Psoas muscle (tissue), 8 donors: Measurements from ENCODE around the gene UBLCP1. TPM values are rescaled to one million over a fixed set of nuclear protein-coding genes. Genes with fewer than 3 reads are reported as not detected.
A peak's percentile ranks its signal among the peaks of the same experiment; 100 is the strongest.

ENCODE experiments used
- ATAC-seq, 4 donors: fragments of 200-7000 bp; cut with Tn5 transposase; one replicate each; pipeline ENCODE4 v1.9.1; 2020; ENCODE audit warnings: moderate library complexity in 3 of 4, mild to moderate bottlenecking in 2 of 4
- DNase-seq, 2 donors: peaks; one replicate each; pipeline ENCODE4 v3.0.0-alpha.2; 2020
- H3K27ac ChIP-seq: fragments of 200-600 bp; one replicate; pipeline ENCODE4 v1.8.0; 2022
- H3K27me3 ChIP-seq, 3 donors: fragments of 200-600 bp in 1 of 3; one replicate each; pipeline versions ENCODE4 v1.6.1 to v1.8.0; 2013 to 2022; ENCODE audit warnings: low read length in 2 of 3, mild to moderate bottlenecking in 2 of 3, moderate library complexity in 1 of 3; ENCODE audit not compliant: insufficient read depth in 3 of 3
- H3K36me3 ChIP-seq, 2 donors: fragments of 200-600 bp in 1 of 2; one replicate each; pipeline versions ENCODE4 v1.6.1 to v1.8.0; 2013 to 2022; ENCODE audit warnings: low read depth in 1 of 2, mild to moderate bottlenecking in 1 of 2, moderate library complexity in 1 of 2; ENCODE audit not compliant: insufficient read depth in 1 of 2
- H3K4me1 ChIP-seq: fragments of 200-600 bp; one replicate; pipeline ENCODE4 v1.8.0; 2022
- H3K4me3 ChIP-seq: fragments of 200-600 bp; one replicate; pipeline ENCODE4 v1.8.0; 2022; ENCODE audit warnings: mild to moderate bottlenecking
- H3K9me3 ChIP-seq: fragments of 200-600 bp; one replicate; pipeline ENCODE4 v1.8.0; 2022
- WGBS, 3 donors: extraction: QIAGEN DNeasy Blood & Tissue Kit; methylation state at CpG; one replicate each; pipeline versions ENCODE4 v1.1.6 to v1.1.7; 2013; 5-methylcytosine and 5-hydroxymethylcytosine counted together
- intact Hi-C, 2 donors: fragments of 100-400 bp; cut with DNase I; formaldehyde crosslinking; loops; one replicate each; pipeline versions ENCODE4 v1.11.0 to v1.14.2; 2022
- polyA plus RNA-seq, 3 donors: library from polyadenylated mRNA; stranded (reverse); fragments of 200-250 nt; gene quantifications; one replicate each; pipeline ENCODE4 v1.2.3, GENCODE V29; 2013
- total RNA-seq, 4 donors: library from RNA; stranded (reverse); fragmentation: NEBNext Ultra II Directional in 2 of 4; extraction: Animal tissue kit (Norgen Biotek cat#: 25700) in 2 of 4; gene quantifications; one replicate each; pipeline versions ENCODE4 v1.2.1 to v1.2.4, GENCODE V29; 2021 to 2023
- TF ChIP-seq, protein P1 (sequence below): fragments of 200-600 bp; IDR thresholded peaks from one replicate; pipeline ENCODE4 v1.8.0; 2022; ENCODE audit warnings: antibody characterized with exemption
- donor health status: healthy with polysubstance abuse.
- donor health status: DM: no; HTN: no; CAD: no; lungs with moderate emphysema.
- donor health status: Bipolar disorder and iron deficiency.
- donor health status: healthy.
- donor health status: DM: yes; HTN: yes; CAD: no.
- donor health status: DM: no; HTN: no; CAD: no.
- donor health status: DM: no; HTN: no; CAD: no.
- donor health status: DM: yes; HTN: yes; CAD: no.

The UBLCP1 gene
- total and polyA plus RNA-seq, 7 donors = 8.3 to 21.0 (median 11.7) TPM

GRCh38 chr5:159324986-159325385 is 61.9 kb downstream of the UBLCP1 start:
- Histone ChIP-seq H3K9me3 (no peaks in the 10 kb centered on the region), H3K4me1 (no peaks in the 10 kb centered on the region), H3K4me3 (no peak overlapping the region), H3K27ac (no peak overlapping the region), H3K27me3 (peaks cover 3 to 28% (median 6%) of the 10 kb centered on the region in 3 donors), H3K36me3 (no peaks in the 10 kb centered on the region)
- WGBS, 3 donors = 50 to 55% (median 54%) methylated on average over 4 of the region's 4 CpGs
- DNase-seq = no peak
- no peak for ATAC-seq
- intact Hi-C loops = no loop called here
- TF ChIP-seq, protein P1, sequence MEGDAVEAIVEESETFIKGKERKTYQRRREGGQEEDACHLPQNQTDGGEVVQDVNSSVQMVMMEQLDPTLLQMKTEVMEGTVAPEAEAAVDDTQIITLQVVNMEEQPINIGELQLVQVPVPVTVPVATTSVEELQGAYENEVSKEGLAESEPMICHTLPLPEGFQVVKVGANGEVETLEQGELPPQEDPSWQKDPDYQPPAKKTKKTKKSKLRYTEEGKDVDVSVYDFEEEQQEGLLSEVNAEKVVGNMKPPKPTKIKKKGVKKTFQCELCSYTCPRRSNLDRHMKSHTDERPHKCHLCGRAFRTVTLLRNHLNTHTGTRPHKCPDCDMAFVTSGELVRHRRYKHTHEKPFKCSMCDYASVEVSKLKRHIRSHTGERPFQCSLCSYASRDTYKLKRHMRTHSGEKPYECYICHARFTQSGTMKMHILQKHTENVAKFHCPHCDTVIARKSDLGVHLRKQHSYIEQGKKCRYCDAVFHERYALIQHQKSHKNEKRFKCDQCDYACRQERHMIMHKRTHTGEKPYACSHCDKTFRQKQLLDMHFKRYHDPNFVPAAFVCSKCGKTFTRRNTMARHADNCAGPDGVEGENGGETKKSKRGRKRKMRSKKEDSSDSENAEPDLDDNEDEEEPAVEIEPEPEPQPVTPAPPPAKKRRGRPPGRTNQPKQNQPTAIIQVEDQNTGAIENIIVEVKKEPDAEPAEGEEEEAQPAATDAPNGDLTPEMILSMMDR = no peak

GRCh38 chr5:159330131-159330800 is 67.2 kb downstream of the UBLCP1 start, which contains the start of gene IL12B:
Gene IL12B, minus strand, starts transcription at chr5:159330487. Its CDS starts 3,705 bp downstream, at chr5:159326782.
- ATAC-seq (no peak), DNase-seq (no peak)
- Histone ChIP-seq H3K9me3 (no peaks in the 10 kb centered on the region), H3K36me3 (no peaks in the 10 kb centered on the region), H3K27me3 (peaks cover 0 to 46% (median 12%) of the 10 kb centered on the region in 3 donors), H3K4me1 (no peaks in the 10 kb centered on the region), H3K27ac (no peak within 1 kb of the TSS), H3K4me3 (peak within 1 kb of the TSS; percentile 54)
- WGBS, 3 donors = 34 to 35% (median 34%) methylated on average over 4 of the region's 4 CpGs
- TF ChIP-seq, protein P1 = no peak
- intact Hi-C loops = no loop called here

DNA sequence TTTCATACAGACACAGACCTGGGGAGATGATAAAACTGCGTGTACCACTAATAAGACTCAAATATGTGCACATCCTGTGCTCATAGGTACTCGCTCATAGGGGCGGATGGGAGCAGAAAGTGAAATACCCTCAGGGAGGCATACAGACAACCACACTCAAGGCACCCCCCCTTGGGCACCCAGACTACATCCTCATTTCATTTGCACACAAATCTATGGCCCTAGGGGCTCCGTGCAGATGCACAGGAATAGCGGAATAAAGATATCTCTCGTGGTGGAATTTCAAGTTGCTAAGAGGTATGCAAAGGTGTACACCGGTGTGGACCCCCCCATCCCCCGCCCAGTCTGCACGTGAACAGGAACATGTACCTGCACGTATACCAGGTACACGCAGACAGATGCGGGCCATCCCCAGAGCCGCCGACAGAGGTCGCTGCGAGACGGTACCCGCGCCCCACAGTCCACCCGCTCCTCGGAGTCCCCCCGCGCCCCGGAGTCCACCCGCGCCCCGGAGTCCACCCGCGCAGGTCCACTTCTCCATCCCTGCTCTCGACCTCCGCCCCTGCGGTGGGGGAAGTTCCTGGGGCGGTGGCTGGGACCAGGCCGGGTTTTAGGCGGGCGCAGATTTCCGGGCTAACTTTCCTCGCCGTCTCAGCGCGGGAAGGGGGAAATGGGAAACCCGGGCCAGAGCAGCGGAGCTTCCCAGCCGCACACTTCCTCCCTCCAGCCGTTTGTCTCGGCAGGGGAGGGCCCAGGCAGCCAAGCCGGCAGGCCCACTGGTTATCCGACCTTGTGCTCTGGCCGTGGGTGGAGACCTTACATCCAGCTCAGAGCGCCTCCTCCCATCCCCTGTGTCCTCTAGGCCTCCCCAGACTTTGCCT is 68.2 kb downstream of the UBLCP1 start:
- H3K9me3 ChIP-seq = no peaks in the 10 kb centered on the region
- DNase-seq (peak; percentile 66 to 70), ATAC-seq (peak; percentile 27 to 67 (median 54))
- peak overlapping the region; percentile 54 for H3K4me3 ChIP-seq
- H3K27ac ChIP-seq = no peak overlapping the region
- H3K36me3 ChIP-seq = no peaks in the 10 kb centered on the region
- no peaks in the 10 kb centered on the region for H3K4me1 ChIP-seq
- intact Hi-C loops = no loop called here
- TF ChIP-seq, protein P1 = peak; percentile 41
- H3K27me3 ChIP-seq = peaks cover 0 to 39% (median 12%) of the 10 kb centered on the region in 3 donors
- WGBS, 3 donors = 6 to 9% (median 7%) methylated on average over 39 to 50 of the region's 50 CpGs

DNA sequence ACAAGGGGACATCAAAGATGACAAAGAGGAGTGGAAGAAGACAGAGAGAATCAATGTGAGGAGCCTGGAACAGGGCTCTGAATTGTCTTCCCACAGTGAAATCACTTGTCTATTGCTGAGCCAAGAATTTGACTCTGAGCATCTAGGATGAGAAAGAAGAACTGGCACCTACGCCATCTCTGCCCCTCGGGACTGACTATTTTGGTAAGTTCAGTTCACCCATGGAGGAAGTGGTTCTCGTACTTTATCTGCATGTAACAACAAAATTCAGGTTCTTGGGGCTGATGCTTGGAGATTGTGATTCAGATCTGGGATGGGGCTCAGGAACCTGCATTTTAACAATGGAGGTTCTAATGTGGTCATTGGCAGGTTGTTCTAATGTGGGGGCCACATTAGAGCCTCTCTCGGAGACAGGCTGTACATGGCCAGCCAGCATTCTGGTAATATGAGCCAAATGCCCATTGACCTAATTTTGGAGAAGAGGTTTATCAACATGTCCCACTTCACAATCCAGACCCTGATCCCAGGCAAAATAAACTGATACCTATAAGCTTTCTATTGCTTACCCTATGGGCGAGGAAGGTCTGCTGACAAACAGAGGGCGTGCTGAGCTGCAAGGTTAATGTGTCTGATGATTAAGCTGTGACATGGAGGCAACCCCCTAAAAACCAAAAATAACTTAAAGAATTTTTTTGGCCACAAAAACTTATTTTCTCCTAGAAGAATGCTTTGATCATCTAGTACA is 69.9 kb downstream of the UBLCP1 start:
- intact Hi-C loops = no loop called here
- no peak overlapping the region for H3K4me3 ChIP-seq
- no peak for DNase-seq
- TF ChIP-seq, protein P1 = no peak
- H3K27me3 ChIP-seq = peaks cover 0 to 28% (median 12%) of the 10 kb centered on the region in 3 donors
- no peak for ATAC-seq
- WGBS, 3 donors = 69 to 79% (median 69%) methylated on average over 6 of the region's 6 CpGs
- H3K36me3 ChIP-seq = no peaks in the 10 kb centered on the region
- no peaks in the 10 kb centered on the region for H3K4me1 ChIP-seq
- no peaks in the 10 kb centered on the region for H3K9me3 ChIP-seq
- no peak overlapping the region for H3K27ac ChIP-seq
